Vagina (tissue), 2 donors: ENCODE results near the gene FGF12. TPM values are rescaled to one million over a fixed set of nuclear protein-coding genes. Genes with fewer than 3 reads are reported as not detected.

Experiments
- DNase-seq, 2 donors: peaks; one replicate each; pipeline ENCODE4 v3.0.0-alpha.2; 2017; ENCODE audit errors: extremely low spot score in 2 of 2
- H3K27ac ChIP-seq: fragments of 200-600 bp; sonication (generic); one replicate; pipeline ENCODE4 v1.5.1; 2019
- H3K27me3 ChIP-seq: fragments of 200-600 bp; sonication (generic); one replicate; pipeline ENCODE4 v1.5.1; 2019
- H3K36me3 ChIP-seq, 2 donors: fragments of 200-600 bp; sonication (generic); one replicate each; pipeline ENCODE4 v1.5.1; 2017 to 2019
- H3K4me1 ChIP-seq: fragments of 200-600 bp; sonication (generic); one replicate; pipeline ENCODE4 v1.5.1; 2019
- H3K4me3 ChIP-seq, 2 donors: fragments of 200-600 bp; sonication (generic); 1 replicate in 1 of 2; 2 replicates in 1 of 2; pipeline ENCODE4 v1.5.1; 2016 to 2019
- H3K9me3 ChIP-seq: fragments of 200-600 bp; sonication (generic); one replicate; pipeline ENCODE4 v1.5.1; 2019
- CTCF ChIP-seq, 3 experiments: fragments of 450-650 bp in 2 of 3; fragments of 200-600 bp in 1 of 3; sonication (generic) in 1 of 3; IDR thresholded peaks; one replicate each; pipeline ENCODE4 v1.5.1; 2017 to 2019; ENCODE audit warnings: antibody characterized with exemption in 3 of 3, mild to moderate bottlenecking in 2 of 3, moderate library complexity in 2 of 3
- POLR2A ChIP-seq, 2 donors: fragments of 450-650 bp; IDR thresholded peaks; one replicate each; pipeline ENCODE4 v1.6.1; 2017; ENCODE audit warnings: antibody characterized with exemption in 2 of 2, mild to moderate bottlenecking in 2 of 2, moderate library complexity in 2 of 2
- POLR2AphosphoS5 ChIP-seq, 2 donors: sonication (generic); formaldehyde crosslinking; IDR thresholded peaks; one replicate each; pipeline ENCODE4 v1.9.0; 2017; ENCODE audit warnings: antibody characterized with exemption in 2 of 2, mild to moderate bottlenecking in 2 of 2, low read depth in 1 of 2; ENCODE audit not compliant: insufficient read depth in 1 of 2
- intact Hi-C: fragments of 100-400 bp; cut with DNase I; formaldehyde crosslinking; loops from one replicate; pipeline ENCODE4 v1.15.1; 2023
- total RNA-seq: library from RNA; depleted of rRNA; stranded (reverse); fragments of >200 nt; gene quantifications from one replicate; pipeline ENCODE4 v1.2.3, GENCODE V29; 2016

Gene FGF12
- total RNA-seq, 1 donor from 2014 or later: 1.5 TPM

GRCh38 chr3:192259661-192260060 is 467.7 kb downstream of the FGF12 start:
- H3K27ac ChIP-seq: no peak overlapping the region
- no peak for DNase-seq
- no peaks in the 10 kb centered on the region for H3K9me3 ChIP-seq
- H3K4me3 ChIP-seq: no peak overlapping the region
- TF ChIP-seq POLR2AphosphoS5 (IDR thresholded peaks at IDR 0.05; ENCODE audit: insufficient read depth in 1 of 2, low read depth in 1 of 2): no peak
- TF ChIP-seq POLR2A (IDR thresholded peaks at IDR 0.05): no peak
- TF ChIP-seq CTCF (IDR thresholded peaks at IDR 0.05): no peak
- intact Hi-C loops: no loop called here
- no peaks in the 10 kb centered on the region for H3K36me3 ChIP-seq
- no peaks in the 10 kb centered on the region for H3K27me3 ChIP-seq
- H3K4me1 ChIP-seq: no peaks in the 10 kb centered on the region

- H3K27ac ChIP-seq: no peak overlapping the region
- H3K27me3 ChIP-seq: no peaks in the 10 kb centered on the region
- no peaks in the 10 kb centered on the region for H3K36me3 ChIP-seq
- TF ChIP-seq POLR2A (IDR thresholded peaks at IDR 0.05) (no peak), CTCF (IDR thresholded peaks at IDR 0.05) (no peak), POLR2AphosphoS5 (IDR thresholded peaks at IDR 0.05; ENCODE audit: insufficient read depth in 1 of 2, low read depth in 1 of 2) (no peak)
- H3K9me3 ChIP-seq: no peaks in the 10 kb centered on the region
- no peaks in the 10 kb centered on the region for H3K4me1 ChIP-seq
- no peak for DNase-seq
- intact Hi-C loops: no loop called here
- H3K4me3 ChIP-seq: no peak overlapping the region
These were observed 468.6 kb downstream of the FGF12 start for GRCh38 chr3:192258721-192259120.

- Histone ChIP-seq H3K4me1 (no peaks in the 10 kb centered on the region), H3K9me3 (no peaks in the 10 kb centered on the region), H3K4me3 (no peak overlapping the region), H3K36me3 (no peaks in the 10 kb centered on the region), H3K27me3 (no peaks in the 10 kb centered on the region), H3K27ac (no peak overlapping the region)
- no peak for DNase-seq
- intact Hi-C loops: no loop called here
- no peak for TF ChIP-seq POLR2AphosphoS5 (IDR thresholded peaks at IDR 0.05; ENCODE audit: insufficient read depth in 1 of 2, low read depth in 1 of 2)
- TF ChIP-seq CTCF (IDR thresholded peaks at IDR 0.05): no peak
- TF ChIP-seq POLR2A (IDR thresholded peaks at IDR 0.05): no peak
These were observed 471.5 kb downstream of the FGF12 start for GRCh38 chr3:192255839-192256238.

- intact Hi-C loops: no loop called here
- TF ChIP-seq POLR2AphosphoS5 (IDR thresholded peaks at IDR 0.05; ENCODE audit: insufficient read depth in 1 of 2, low read depth in 1 of 2) (no peak), POLR2A (IDR thresholded peaks at IDR 0.05) (no peak), CTCF (IDR thresholded peaks at IDR 0.05) (no peak)
- no peaks in the 10 kb centered on the region for H3K9me3 ChIP-seq
- no peak overlapping the region for H3K4me3 ChIP-seq
- no peak overlapping the region for H3K27ac ChIP-seq
- no peaks in the 10 kb centered on the region for H3K36me3 ChIP-seq
- H3K4me1 ChIP-seq: no peaks in the 10 kb centered on the region
- DNase-seq: no peak
- H3K27me3 ChIP-seq: no peaks in the 10 kb centered on the region
These were observed 474.0 kb downstream of the FGF12 start for GRCh38 chr3:192253138-192253887.

- Histone ChIP-seq H3K9me3 (no peaks in the 10 kb centered on the region), H3K27me3 (no peaks in the 10 kb centered on the region), H3K4me1 (no peaks in the 10 kb centered on the region), H3K36me3 (no peaks in the 10 kb centered on the region), H3K4me3 (no peak overlapping the region), H3K27ac (no peak overlapping the region)
- no peak for DNase-seq
- intact Hi-C loops: no loop called here
- TF ChIP-seq CTCF (IDR thresholded peaks at IDR 0.05) (no peak), POLR2A (IDR thresholded peaks at IDR 0.05) (no peak), POLR2AphosphoS5 (IDR thresholded peaks at IDR 0.05; ENCODE audit: insufficient read depth in 1 of 2, low read depth in 1 of 2) (no peak)
These were observed 477.8 kb downstream of the FGF12 start for GRCh38 chr3:192249516-192249915.
